ENCODE results near the gene DPYSL5.

Gene DPYSL5

DNA sequence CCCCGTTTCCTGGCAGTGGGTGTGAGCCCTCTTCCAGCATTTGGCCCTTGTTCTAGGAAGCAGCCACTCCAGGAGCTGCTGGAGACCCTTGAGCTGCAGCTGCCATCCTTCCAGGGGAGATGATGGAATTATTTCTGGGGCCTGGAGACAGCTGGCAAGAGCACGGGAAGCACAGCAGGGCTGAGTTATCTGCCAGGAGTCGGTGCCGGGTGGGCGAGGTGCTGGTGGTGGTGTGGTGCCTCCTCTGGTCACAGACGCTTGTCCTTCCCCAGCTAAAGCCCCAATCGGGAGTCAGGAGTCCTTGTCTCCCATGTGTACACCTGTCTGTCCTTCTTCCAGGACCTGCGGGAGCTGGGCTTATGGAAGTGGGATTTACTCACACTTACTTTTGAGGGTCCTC is 36.0 kb downstream of the DPYSL5 start:
- TF ChIP-seq, protein P1, sequence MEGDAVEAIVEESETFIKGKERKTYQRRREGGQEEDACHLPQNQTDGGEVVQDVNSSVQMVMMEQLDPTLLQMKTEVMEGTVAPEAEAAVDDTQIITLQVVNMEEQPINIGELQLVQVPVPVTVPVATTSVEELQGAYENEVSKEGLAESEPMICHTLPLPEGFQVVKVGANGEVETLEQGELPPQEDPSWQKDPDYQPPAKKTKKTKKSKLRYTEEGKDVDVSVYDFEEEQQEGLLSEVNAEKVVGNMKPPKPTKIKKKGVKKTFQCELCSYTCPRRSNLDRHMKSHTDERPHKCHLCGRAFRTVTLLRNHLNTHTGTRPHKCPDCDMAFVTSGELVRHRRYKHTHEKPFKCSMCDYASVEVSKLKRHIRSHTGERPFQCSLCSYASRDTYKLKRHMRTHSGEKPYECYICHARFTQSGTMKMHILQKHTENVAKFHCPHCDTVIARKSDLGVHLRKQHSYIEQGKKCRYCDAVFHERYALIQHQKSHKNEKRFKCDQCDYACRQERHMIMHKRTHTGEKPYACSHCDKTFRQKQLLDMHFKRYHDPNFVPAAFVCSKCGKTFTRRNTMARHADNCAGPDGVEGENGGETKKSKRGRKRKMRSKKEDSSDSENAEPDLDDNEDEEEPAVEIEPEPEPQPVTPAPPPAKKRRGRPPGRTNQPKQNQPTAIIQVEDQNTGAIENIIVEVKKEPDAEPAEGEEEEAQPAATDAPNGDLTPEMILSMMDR (IDR thresholded peaks at IDR 0.05; ENCODE audit: low read depth, low read length, missing control alignments) = no peak
- H3K4me3 ChIP-seq (replicated peaks; ENCODE audit: low read depth, low read length) = no peak overlapping the region
- DNase-seq (ENCODE audit: extremely low read depth, low read depth) = no peak

- no peak for DNase-seq (ENCODE audit: extremely low read depth, low read depth)
- TF ChIP-seq, protein P1 (IDR thresholded peaks at IDR 0.05; ENCODE audit: low read depth, low read length, missing control alignments) = no peak
Observed at GRCh38 chr2:26884486-26884885, 36.6 kb downstream of the DPYSL5 start.

DNA sequence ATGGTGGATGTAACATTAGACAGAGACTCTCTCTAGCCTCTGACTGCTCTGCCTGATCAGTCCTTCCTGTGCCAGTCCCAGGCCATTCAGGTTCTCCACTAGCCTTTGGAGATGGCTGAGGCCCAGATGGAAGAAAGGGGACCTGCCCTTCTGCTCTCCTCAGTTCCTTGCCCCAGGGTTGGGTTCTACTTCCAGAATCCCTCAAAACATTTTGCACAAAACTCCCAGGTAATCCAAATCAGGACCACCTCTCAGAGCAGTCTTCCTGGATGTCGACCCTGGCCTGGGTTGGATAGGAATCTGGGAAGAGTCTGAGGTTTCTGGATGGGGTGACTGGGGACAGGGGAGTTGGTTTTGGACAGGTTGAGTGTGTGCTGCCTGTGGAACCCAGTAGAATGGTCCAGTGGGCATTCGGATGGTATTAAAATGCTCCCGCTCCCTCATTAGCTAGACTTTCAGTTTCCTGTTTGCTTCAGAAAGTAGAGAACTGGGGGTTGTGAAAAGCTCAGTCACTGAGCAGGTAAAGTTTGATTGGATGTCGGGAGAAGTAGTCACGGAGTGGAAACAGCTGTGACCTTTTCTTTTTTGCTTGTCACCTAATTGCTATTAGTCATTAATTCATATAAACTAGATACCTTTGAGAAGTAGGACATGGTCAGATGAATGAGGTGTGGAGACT is 37.9 kb downstream of the DPYSL5 start:
- DNase-seq (ENCODE audit: extremely low read depth, low read depth) = no peak
- TF ChIP-seq, protein P1 (IDR thresholded peaks at IDR 0.05; ENCODE audit: low read depth, low read length, missing control alignments) = no peak

More at GRCh38 chr2:26884486-26884885, 36.6 kb downstream of the DPYSL5 start:
- no peak overlapping the region for H3K4me3 ChIP-seq (replicated peaks; ENCODE audit: low read depth, low read length)

DNA sequence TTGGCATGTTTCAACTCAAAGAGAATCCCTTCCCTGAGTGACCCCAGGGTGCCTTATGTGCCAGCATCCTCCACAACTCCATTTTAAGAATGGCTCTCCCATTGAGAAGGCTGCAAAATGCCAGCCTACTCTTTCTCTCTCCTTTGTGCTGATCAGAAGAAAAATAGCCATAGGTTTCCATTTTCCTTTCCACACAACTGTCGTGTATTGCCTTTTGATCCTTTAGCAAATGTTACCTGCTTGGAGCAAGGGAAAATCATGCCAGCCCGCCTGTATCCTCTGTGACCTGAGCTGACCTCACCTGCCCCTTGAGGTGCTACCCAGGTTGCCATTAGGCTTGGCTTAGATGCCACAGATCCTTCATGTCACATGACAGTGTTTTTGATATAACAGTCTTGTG is 38.8 kb downstream of the DPYSL5 start:
- no peak overlapping the region for H3K4me3 ChIP-seq (replicated peaks; ENCODE audit: low read depth, low read length)
- TF ChIP-seq, protein P1 (IDR thresholded peaks at IDR 0.05; ENCODE audit: low read depth, low read length, missing control alignments) = no peak
- no peak for DNase-seq (ENCODE audit: extremely low read depth, low read depth)

More for the DNA sequence above, 37.9 kb downstream of the DPYSL5 start:
- H3K4me3 ChIP-seq (replicated peaks; ENCODE audit: low read depth, low read length) = no peak overlapping the region

DNA sequence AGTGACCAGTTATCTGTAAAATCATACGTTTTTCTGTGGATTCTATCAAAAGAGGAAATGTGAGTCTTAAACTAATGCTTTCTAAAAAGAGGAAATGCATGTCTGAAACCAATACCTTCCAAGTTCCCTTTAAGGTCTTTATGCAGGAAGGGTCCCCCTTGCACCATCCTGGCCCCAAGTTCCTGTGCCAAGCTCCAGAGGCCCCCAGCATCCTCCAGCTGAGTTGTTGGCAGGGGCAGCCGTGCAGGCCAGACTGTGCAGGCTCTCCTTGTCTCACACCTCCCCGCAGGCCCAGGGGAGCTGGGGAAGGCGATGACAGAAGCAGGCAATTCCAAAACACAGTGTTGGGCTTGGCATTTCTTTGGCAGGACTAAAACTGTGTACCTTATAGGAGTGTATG is 39.2 kb downstream of the DPYSL5 start:
- H3K4me3 ChIP-seq (replicated peaks; ENCODE audit: low read depth, low read length) = no peak overlapping the region
- no peak for DNase-seq (ENCODE audit: extremely low read depth, low read depth)
- TF ChIP-seq, protein P1 (IDR thresholded peaks at IDR 0.05; ENCODE audit: low read depth, low read length, missing control alignments) = no peak

DNA sequence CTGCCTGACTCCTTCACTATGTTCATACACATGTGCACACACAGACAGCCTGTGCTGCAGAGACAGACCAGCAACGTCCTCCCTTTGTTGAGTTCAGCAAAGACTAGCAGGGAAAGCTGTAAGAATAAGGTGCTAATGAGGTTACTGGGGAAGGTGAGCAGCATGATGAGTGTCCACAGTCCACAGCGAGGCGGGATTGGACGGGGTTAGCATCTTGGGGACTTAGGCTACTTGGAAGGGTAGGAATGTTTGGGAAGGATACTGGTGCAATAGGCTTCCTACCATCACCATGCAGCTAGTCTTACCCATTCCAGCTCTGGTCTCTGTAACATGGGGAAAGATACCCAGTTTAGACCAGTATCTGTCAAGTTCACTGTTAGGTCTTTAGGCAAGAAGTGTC is 41.9 kb downstream of the DPYSL5 start:
- no peak overlapping the region for H3K4me3 ChIP-seq (replicated peaks; ENCODE audit: low read depth, low read length)
- TF ChIP-seq, protein P1 (IDR thresholded peaks at IDR 0.05; ENCODE audit: low read depth, low read length, missing control alignments) = no peak
- no peak for DNase-seq (ENCODE audit: extremely low read depth, low read depth)

All from HFF-Myc (cell line).